WERI-Rb-1 (cell line): Measurements from ENCODE around the gene G2E3.
"Not testable (repeated sequence)": the region's sequence is repeated elsewhere in the genome, so short reads cannot be mapped to it uniquely, and the experiment has no call there.

ENCODE experiments used
- DNase-seq: peaks from one replicate; pipeline ENCODE4 v3.0.0-alpha.2; 2020
- H3K27ac ChIP-seq: fragments of 250-450 bp; sonication (Bioruptor Pico); 2 replicates; pipeline ENCODE4 v1.5.1; 2020; ENCODE audit warnings: mild to moderate bottlenecking, moderate library complexity
- H3K27me3 ChIP-seq: fragments of 250-450 bp; sonication (Bioruptor Pico); 2 replicates; pipeline ENCODE4 v1.5.1; 2021; ENCODE audit warnings: mild to moderate bottlenecking, low read depth, moderate library complexity; ENCODE audit not compliant: insufficient read depth, severe bottlenecking
- H3K36me3 ChIP-seq: fragments of 250-450 bp; sonication (Bioruptor Pico); 2 replicates; pipeline ENCODE4 v1.5.1; 2020; ENCODE audit warnings: mild to moderate bottlenecking, moderate library complexity
- H3K4me3 ChIP-seq: 2 replicates; pipeline ENCODE4 v1.5.1; 2011; ENCODE audit warnings: low read depth, mild to moderate bottlenecking, control low read depth, low read length
- H3K9me3 ChIP-seq: fragments of 250-450 bp; sonication (Bioruptor Pico); 2 replicates; pipeline ENCODE4 v1.5.1; 2021; ENCODE audit warnings: mild to moderate bottlenecking, moderate library complexity; ENCODE audit not compliant: severe bottlenecking
- TF ChIP-seq, protein P1 (sequence below): IDR thresholded peaks from 2 replicates; pipeline ENCODE4 v1.5.1; 2011; ENCODE audit warnings: low read depth, mild to moderate bottlenecking, control low read depth, inconsistent platforms, low read length

G2E3 gene

DNA sequence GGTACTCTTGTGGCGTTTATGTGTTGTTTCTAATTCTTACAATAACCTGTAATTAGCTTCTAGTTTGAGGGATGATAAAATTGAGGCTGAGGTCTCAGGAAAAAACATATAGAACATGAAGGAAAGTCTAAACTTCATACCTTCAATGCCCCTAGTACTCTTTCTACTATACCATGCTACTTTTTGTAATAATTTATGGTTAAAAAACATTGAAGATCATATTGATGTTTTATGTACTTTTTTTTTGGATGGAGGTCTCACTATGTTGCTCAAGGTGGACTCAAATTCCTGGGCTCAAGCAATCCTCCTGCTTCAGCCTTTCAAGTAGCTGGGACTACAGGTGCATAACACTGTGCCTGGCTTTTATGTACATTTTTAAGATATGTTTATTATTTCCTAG, 13.8 kb downstream of the G2E3 start:
- Histone ChIP-seq H3K27ac (no peak overlapping the region), H3K27me3 (no peaks in the 10 kb centered on the region), H3K4me3 (no peak overlapping the region), H3K36me3 (peaks cover 2% of the 10 kb centered on the region; the same call in 1 of the 2 replicates), H3K9me3 (no peaks in the 10 kb centered on the region)
- DNase-seq = no peak
- TF ChIP-seq, protein P1, sequence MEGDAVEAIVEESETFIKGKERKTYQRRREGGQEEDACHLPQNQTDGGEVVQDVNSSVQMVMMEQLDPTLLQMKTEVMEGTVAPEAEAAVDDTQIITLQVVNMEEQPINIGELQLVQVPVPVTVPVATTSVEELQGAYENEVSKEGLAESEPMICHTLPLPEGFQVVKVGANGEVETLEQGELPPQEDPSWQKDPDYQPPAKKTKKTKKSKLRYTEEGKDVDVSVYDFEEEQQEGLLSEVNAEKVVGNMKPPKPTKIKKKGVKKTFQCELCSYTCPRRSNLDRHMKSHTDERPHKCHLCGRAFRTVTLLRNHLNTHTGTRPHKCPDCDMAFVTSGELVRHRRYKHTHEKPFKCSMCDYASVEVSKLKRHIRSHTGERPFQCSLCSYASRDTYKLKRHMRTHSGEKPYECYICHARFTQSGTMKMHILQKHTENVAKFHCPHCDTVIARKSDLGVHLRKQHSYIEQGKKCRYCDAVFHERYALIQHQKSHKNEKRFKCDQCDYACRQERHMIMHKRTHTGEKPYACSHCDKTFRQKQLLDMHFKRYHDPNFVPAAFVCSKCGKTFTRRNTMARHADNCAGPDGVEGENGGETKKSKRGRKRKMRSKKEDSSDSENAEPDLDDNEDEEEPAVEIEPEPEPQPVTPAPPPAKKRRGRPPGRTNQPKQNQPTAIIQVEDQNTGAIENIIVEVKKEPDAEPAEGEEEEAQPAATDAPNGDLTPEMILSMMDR = no peak

DNA sequence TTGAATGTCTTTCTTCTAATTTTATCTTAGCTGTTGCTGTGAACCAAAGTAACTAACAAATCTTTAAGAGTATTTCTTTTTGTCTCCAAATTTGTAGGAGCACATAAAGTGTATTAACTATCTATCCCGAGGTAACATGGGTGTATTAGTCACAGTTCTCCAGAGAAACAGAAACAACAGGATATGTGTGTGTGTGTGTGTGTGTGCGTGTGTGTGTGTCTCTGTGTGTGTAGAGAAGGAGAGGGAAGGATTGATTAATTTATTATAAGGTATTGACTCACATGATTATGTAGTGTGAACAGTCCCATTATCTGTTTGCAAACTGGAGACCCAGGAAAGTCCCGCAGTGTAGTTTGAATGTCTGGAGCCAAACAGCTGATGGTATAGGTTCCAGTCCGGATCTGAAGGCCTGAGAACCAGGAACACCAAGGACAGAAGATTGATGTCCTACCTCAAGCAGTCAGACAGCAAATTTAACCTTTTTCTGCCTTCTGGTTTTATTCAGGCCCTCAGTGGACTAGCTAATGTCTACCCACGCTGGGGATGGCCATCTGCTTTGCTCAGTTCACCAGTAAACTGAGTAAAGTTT, 14.4 kb downstream of the G2E3 start:
- H3K4me3 ChIP-seq = no peak overlapping the region
- H3K27ac ChIP-seq = no peak overlapping the region
- TF ChIP-seq, protein P1 = no peak
- H3K9me3 ChIP-seq = no peaks in the 10 kb centered on the region
- DNase-seq = no peak
- H3K36me3 ChIP-seq = peaks cover 2% of the 10 kb centered on the region; the same call in 1 of the 2 replicates
- no peaks in the 10 kb centered on the region for H3K27me3 ChIP-seq

DNA sequence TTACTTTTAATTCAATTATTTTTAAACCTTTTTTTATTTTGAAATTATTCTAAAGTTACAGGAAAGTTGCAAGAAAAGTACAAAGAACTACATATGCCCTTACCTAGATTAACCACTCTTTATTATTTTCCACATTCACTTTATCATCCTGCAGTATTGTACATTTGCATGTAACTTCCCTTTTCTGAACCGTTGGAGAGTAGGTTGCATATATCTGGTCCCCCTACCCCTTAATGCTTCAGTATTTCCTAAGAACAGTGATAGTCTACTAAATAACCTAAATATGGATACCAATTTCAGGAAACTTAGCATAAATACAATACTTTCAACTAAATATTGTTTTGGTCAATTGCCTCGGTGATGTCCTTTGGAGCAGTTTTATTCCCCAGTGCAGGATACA, 15.0 kb downstream of the G2E3 start:
- H3K9me3 ChIP-seq = no peaks in the 10 kb centered on the region
- peaks cover 2% of the 10 kb centered on the region; the same call in 1 of the 2 replicates for H3K36me3 ChIP-seq
- H3K27ac ChIP-seq = no peak overlapping the region
- DNase-seq = no peak
- TF ChIP-seq, protein P1 = no peak
- no peaks in the 10 kb centered on the region for H3K27me3 ChIP-seq
- no peak overlapping the region for H3K4me3 ChIP-seq

DNA sequence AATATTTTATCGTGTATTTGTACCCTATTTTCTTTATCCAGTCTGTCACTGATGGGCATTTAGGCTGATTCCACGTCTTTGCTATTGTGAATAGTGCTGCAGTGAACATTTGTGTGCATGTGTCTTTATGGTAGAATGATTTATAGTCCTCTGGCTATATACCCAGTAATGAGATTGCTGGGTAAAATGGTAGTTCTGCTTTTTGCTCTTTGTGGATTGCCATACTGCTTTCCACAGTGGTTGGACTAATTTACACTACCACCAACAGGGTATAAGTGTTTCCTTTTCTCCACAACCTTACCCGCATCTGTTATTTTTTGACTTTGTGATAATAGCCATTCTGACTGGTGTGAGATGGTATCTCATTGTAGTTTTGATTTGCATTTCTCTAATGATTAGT, 15.8 kb downstream of the G2E3 start:
- H3K4me3 ChIP-seq, H3K27me3 ChIP-seq, H3K36me3 ChIP-seq, H3K27ac ChIP-seq, H3K9me3 ChIP-seq, DNase-seq: not testable (repeated sequence)

DNA sequence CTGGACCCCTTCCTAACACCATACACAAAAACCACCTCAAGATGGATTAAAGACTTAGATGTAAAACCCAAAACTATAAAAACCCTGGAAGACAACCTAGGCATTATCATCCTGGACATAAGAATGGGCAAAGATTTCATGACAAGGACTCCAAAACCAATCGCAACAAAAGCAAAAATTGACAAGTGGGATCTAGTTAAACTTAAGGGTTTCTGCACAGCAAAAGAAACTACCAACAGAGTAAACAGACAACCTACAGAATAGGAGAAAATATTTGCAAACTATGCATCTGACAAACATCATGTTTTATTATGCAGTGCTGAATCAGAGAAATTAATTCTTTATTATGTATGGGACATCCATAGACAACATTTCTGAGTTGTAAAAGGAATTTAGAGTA, 17.4 kb downstream of the G2E3 start:
- not testable (repeated sequence) for H3K27ac ChIP-seq, H3K36me3 ChIP-seq, H3K9me3 ChIP-seq, DNase-seq, H3K4me3 ChIP-seq, H3K27me3 ChIP-seq

DNA sequence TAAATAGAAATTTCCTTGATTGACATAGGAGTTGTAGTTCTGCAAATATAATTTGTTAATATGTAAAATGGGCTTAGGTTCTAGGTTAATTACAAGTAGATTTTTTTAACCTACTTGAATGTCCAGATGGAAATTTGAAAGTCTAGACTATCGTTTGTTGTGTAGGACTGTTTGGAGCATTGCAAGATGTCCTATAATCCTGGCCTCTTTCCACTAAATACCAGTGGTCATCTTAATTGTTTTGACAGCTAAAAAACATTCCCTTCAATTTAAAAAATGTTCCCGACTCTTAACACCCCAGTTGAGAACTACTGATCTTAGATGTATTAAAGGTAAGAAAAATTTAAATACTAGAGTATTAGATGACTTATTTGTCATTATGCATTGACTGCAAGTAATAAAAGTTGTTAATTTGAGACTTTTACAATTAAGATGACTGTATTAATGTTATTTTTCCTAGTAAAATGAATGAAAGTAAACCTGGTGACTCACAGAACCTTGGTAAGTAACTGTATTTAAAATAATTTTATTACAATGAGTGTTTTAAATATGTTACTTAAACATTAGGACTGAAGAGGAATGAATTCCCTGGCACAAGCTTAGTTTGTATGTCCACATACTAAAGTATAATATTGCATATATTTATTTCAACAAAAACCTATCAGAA, 21.8 kb downstream of the G2E3 start:
- DNase-seq = no peak
- TF ChIP-seq, protein P1 = no peak
- Histone ChIP-seq H3K9me3 (no peaks in the 10 kb centered on the region), H3K36me3 (peaks cover 23% of the 10 kb centered on the region), H3K4me3 (no peak overlapping the region), H3K27ac (no peak overlapping the region), H3K27me3 (no peaks in the 10 kb centered on the region)

DNA sequence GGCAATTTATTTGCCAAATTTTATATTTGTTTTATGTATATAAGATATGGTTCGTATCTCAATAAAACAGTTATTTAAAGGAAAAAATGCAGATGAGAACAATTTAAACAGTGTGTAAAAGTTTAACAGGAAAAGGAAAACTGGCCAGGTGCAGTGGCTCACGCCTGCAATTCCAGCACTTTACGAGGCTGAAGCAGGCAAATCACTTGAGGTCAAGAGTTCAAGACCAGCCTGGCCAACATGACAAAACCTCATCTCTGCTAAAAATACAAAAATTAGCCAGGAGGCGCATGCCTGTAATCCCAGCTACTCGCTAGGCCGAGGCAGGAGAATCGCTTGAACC, 22.3 kb downstream of the G2E3 start:
- H3K4me3 ChIP-seq = no peak overlapping the region
- H3K27me3 ChIP-seq = no peaks in the 10 kb centered on the region
- H3K27ac ChIP-seq = no peak overlapping the region
- no peaks in the 10 kb centered on the region for H3K9me3 ChIP-seq
- H3K36me3 ChIP-seq = peaks cover 28% of the 10 kb centered on the region
- TF ChIP-seq, protein P1 = no peak
- no peak for DNase-seq
